ENCODE data around the gene DERL3.
"Not testable (repeated sequence)": the region's sequence is repeated elsewhere in the genome, so short reads cannot be mapped to it uniquely, and the experiment has no call there.

DERL3 gene

GRCh38 chr22:23862103-23862502 is 23.3 kb upstream of the DERL3 start:
- no peak overlapping the region for H3K27ac ChIP-seq (ENCODE audit: low read depth, low read length)
- H3K9ac ChIP-seq (ENCODE audit: low read length in 5 of 5): no peak overlapping the region
- H3K4me1 ChIP-seq (ENCODE audit: control insufficient read depth in 5 of 5, insufficient read depth in 5 of 5, low read length in 5 of 5): peaks cover 2 to 14% (median 13%) of the 10 kb centered on the region in 5 donors

GRCh38 chr22:23860187-23860586 is 21.4 kb upstream of the DERL3 start:
- H3K36me3 ChIP-seq (ENCODE audit: control insufficient read depth in 5 of 5, insufficient read depth in 5 of 5, low read length in 5 of 5); H3K9me3 ChIP-seq (ENCODE audit: control insufficient read depth in 5 of 5, low read length in 5 of 5); H3K9ac ChIP-seq (ENCODE audit: low read length in 5 of 5); H3K27ac ChIP-seq (ENCODE audit: low read depth, low read length); H3K4me3 ChIP-seq (ENCODE audit: low read depth in 1 of 5, low read length in 5 of 5); H3K27me3 ChIP-seq (ENCODE audit: control insufficient read depth in 5 of 5, insufficient read depth in 4 of 5, low read length in 5 of 5): not testable (repeated sequence)
- peaks cover 2 to 22% (median 20%) of the 10 kb centered on the region in 5 donors for H3K4me1 ChIP-seq (ENCODE audit: control insufficient read depth in 5 of 5, insufficient read depth in 5 of 5, low read length in 5 of 5)

More at GRCh38 chr22:23862103-23862502, 23.3 kb upstream of the DERL3 start:
- Histone ChIP-seq H3K36me3 (ENCODE audit: control insufficient read depth in 5 of 5, insufficient read depth in 5 of 5, low read length in 5 of 5) (peaks cover 0 to 8% (median 0%) of the 10 kb centered on the region in 5 donors), H3K4me3 (ENCODE audit: low read depth in 1 of 5, low read length in 5 of 5) (no peak overlapping the region), H3K9me3 (ENCODE audit: control insufficient read depth in 5 of 5, low read length in 5 of 5) (no peaks in the 10 kb centered on the region), H3K27me3 (ENCODE audit: control insufficient read depth in 5 of 5, insufficient read depth in 4 of 5, low read length in 5 of 5) (no peaks in the 10 kb centered on the region)

- Histone ChIP-seq H3K9me3 (ENCODE audit: control insufficient read depth in 5 of 5, low read length in 5 of 5) (no peaks in the 10 kb centered on the region), H3K27ac (ENCODE audit: low read depth, low read length) (no peak overlapping the region), H3K4me3 (ENCODE audit: low read depth in 1 of 5, low read length in 5 of 5) (no peak overlapping the region), H3K36me3 (ENCODE audit: control insufficient read depth in 5 of 5, insufficient read depth in 5 of 5, low read length in 5 of 5) (peaks cover 0 to 8% (median 0%) of the 10 kb centered on the region in 5 donors), H3K9ac (ENCODE audit: low read length in 5 of 5) (no peak overlapping the region), H3K27me3 (ENCODE audit: control insufficient read depth in 5 of 5, insufficient read depth in 4 of 5, low read length in 5 of 5) (no peaks in the 10 kb centered on the region), H3K4me1 (ENCODE audit: control insufficient read depth in 5 of 5, insufficient read depth in 5 of 5, low read length in 5 of 5) (peaks cover 2 to 22% (median 20%) of the 10 kb centered on the region in 5 donors)
These were observed 20.4 kb upstream of the DERL3 start for GRCh38 chr22:23859201-23859600.

- peaks cover 2 to 22% (median 20%) of the 10 kb centered on the region in 5 donors for H3K4me1 ChIP-seq (ENCODE audit: control insufficient read depth in 5 of 5, insufficient read depth in 5 of 5, low read length in 5 of 5)
- peaks cover 0 to 8% (median 0%) of the 10 kb centered on the region in 5 donors for H3K36me3 ChIP-seq (ENCODE audit: control insufficient read depth in 5 of 5, insufficient read depth in 5 of 5, low read length in 5 of 5)
- H3K27ac ChIP-seq (ENCODE audit: low read depth, low read length): no peak overlapping the region
- no peaks in the 10 kb centered on the region for H3K9me3 ChIP-seq (ENCODE audit: control insufficient read depth in 5 of 5, low read length in 5 of 5)
- H3K27me3 ChIP-seq (ENCODE audit: control insufficient read depth in 5 of 5, insufficient read depth in 4 of 5, low read length in 5 of 5): no peaks in the 10 kb centered on the region
- H3K9ac ChIP-seq (ENCODE audit: low read length in 5 of 5): peak overlapping the region in 4 of 5 donors; percentile 72 to 91 (median 84)
- H3K4me3 ChIP-seq (ENCODE audit: low read depth in 1 of 5, low read length in 5 of 5): peak overlapping the region; percentile 71 to 93 (median 84)
These were observed 19.6 kb upstream of the DERL3 start for GRCh38 chr22:23858484-23858815.

DNA sequence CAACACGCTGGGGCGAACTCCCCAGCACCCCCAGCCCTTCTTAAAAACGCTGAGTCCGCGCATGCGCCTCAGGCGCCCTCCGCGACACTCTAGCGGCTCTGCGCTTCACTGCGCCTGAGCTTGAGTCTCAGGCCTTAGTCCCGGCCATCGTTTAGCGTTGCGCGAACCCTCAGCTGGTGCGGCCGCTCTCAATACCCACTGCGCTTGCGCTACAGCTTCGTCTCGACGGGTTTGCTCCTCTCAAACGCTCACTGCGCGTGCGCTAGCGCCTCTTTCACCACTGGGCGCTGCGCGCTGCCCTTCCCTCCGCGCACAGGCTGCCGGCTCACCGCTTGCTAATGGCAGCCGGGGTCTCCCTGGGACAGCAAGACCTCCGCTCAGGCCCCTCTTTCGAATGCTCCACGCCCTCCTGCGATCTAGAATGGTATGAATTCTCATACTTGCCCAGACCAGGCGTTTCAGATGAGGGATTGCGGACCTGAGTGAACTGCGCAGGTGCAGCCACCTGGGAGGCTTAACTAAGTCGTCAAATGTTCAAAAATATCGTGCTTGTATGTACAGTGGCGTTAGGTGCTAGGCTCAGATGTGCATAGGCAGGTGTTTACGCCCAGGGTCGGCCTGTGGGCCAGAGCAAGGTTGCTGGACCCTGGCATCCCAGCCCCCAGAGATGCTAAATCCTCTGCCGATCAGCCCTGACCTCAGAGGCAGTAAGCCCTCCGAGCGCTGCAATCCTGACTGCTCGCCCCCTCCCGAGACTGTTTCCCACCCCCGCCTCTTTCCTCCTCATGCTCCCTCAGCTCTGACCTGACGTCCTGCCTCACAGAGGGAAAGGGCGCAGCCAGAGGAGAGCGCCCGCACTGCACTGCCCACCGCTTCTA is 19.0 kb upstream of the DERL3 start, which contains the start of gene SLC2A11:
Gene SLC2A11 (plus strand): TSS at position 270 of the 878 bp plus-strand sequence. CDS start 125 bp downstream, at position 395.
- H3K36me3 ChIP-seq (ENCODE audit: control insufficient read depth in 5 of 5, insufficient read depth in 5 of 5, low read length in 5 of 5): peaks cover 0 to 3% (median 0%) of the 10 kb centered on the region in 5 donors
- peak within 1 kb of the TSS; percentile 72 to 95 (median 85) for H3K9ac ChIP-seq (ENCODE audit: low read length in 5 of 5)
- H3K27me3 ChIP-seq (ENCODE audit: control insufficient read depth in 5 of 5, insufficient read depth in 4 of 5, low read length in 5 of 5): no peaks in the 10 kb centered on the region
- H3K4me3 ChIP-seq (ENCODE audit: low read depth in 1 of 5, low read length in 5 of 5): peak within 1 kb of the TSS; percentile 71 to 93 (median 84)
- peak within 1 kb of the TSS; percentile 67 for H3K27ac ChIP-seq (ENCODE audit: low read depth, low read length)
- H3K9me3 ChIP-seq (ENCODE audit: control insufficient read depth in 5 of 5, low read length in 5 of 5): no peaks in the 10 kb centered on the region
- peaks cover 2 to 22% (median 20%) of the 10 kb centered on the region in 5 donors for H3K4me1 ChIP-seq (ENCODE audit: control insufficient read depth in 5 of 5, insufficient read depth in 5 of 5, low read length in 5 of 5)

- H3K27me3 ChIP-seq (ENCODE audit: control insufficient read depth in 5 of 5, insufficient read depth in 4 of 5, low read length in 5 of 5): no peaks in the 10 kb centered on the region
- H3K9me3 ChIP-seq (ENCODE audit: control insufficient read depth in 5 of 5, low read length in 5 of 5): no peaks in the 10 kb centered on the region
- peak overlapping the region in 4 of 5 donors; percentile 60 to 95 (median 77) for H3K9ac ChIP-seq (ENCODE audit: low read length in 5 of 5)
- H3K36me3 ChIP-seq (ENCODE audit: control insufficient read depth in 5 of 5, insufficient read depth in 5 of 5, low read length in 5 of 5): no peaks in the 10 kb centered on the region
- peak overlapping the region; percentile 71 to 85 (median 83) for H3K4me3 ChIP-seq (ENCODE audit: low read depth in 1 of 5, low read length in 5 of 5)
- H3K4me1 ChIP-seq (ENCODE audit: control insufficient read depth in 5 of 5, insufficient read depth in 5 of 5, low read length in 5 of 5): peaks cover 2 to 22% (median 20%) of the 10 kb centered on the region in 5 donors
- H3K27ac ChIP-seq (ENCODE audit: low read depth, low read length): peak overlapping the region; percentile 67
These were observed 18.2 kb upstream of the DERL3 start for GRCh38 chr22:23856721-23857605.

DNA sequence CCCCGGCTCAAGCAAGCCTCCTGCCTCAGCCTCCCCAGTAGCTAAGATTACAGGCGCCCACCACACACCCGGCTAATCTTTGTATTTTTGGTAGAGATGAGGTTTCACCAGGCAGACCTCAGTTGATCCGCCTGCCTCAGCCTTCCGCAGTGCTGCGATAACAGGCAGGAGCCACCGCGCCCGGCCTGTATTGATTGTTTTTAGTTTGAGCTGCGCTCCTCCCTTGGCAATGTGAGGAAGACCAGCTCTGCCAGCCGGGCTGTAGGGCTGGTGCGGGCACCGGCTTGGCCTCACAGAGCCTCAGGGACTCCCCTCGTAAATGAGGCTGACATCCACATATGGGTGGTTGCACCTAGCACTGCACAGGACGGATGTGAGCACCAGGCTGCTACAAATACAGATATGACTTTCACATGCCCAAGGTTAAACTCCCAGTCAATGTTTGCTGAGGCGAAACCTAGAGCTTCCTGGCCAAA is 11.4 kb upstream of the DERL3 start:
- H3K9ac ChIP-seq (ENCODE audit: low read length in 5 of 5): no peak overlapping the region
- H3K4me3 ChIP-seq (ENCODE audit: low read depth in 1 of 5, low read length in 5 of 5): no peak overlapping the region
- no peaks in the 10 kb centered on the region for H3K9me3 ChIP-seq (ENCODE audit: control insufficient read depth in 5 of 5, low read length in 5 of 5)
- H3K4me1 ChIP-seq (ENCODE audit: control insufficient read depth in 5 of 5, insufficient read depth in 5 of 5, low read length in 5 of 5): peaks cover 1 to 31% (median 26%) of the 10 kb centered on the region in 5 donors
- H3K36me3 ChIP-seq (ENCODE audit: control insufficient read depth in 5 of 5, insufficient read depth in 5 of 5, low read length in 5 of 5): no peaks in the 10 kb centered on the region
- H3K27ac ChIP-seq (ENCODE audit: low read depth, low read length): no peak overlapping the region
- no peaks in the 10 kb centered on the region for H3K27me3 ChIP-seq (ENCODE audit: control insufficient read depth in 5 of 5, insufficient read depth in 4 of 5, low read length in 5 of 5)

- Histone ChIP-seq H3K36me3 (ENCODE audit: control insufficient read depth in 5 of 5, insufficient read depth in 5 of 5, low read length in 5 of 5) (no peaks in the 10 kb centered on the region), H3K4me1 (ENCODE audit: control insufficient read depth in 5 of 5, insufficient read depth in 5 of 5, low read length in 5 of 5) (peaks cover 1 to 40% (median 35%) of the 10 kb centered on the region in 5 donors), H3K27me3 (ENCODE audit: control insufficient read depth in 5 of 5, insufficient read depth in 4 of 5, low read length in 5 of 5) (no peaks in the 10 kb centered on the region), H3K9ac (ENCODE audit: low read length in 5 of 5) (peak overlapping the region in 1 of 5 donors; percentile 45), H3K4me3 (ENCODE audit: low read depth in 1 of 5, low read length in 5 of 5) (peak overlapping the region in 3 of 5 donors; percentile 22 to 47 (median 42)), H3K9me3 (ENCODE audit: control insufficient read depth in 5 of 5, low read length in 5 of 5) (no peaks in the 10 kb centered on the region), H3K27ac (ENCODE audit: low read depth, low read length) (no peak overlapping the region)
These were observed 10.5 kb upstream of the DERL3 start for GRCh38 chr22:23849009-23850006.
